H1 (cell line): ENCODE data around the gene NRXN3. TPM values are rescaled to one million over a fixed set of nuclear protein-coding genes. Genes with fewer than 3 reads are reported as not detected.

Experiments
- CTCF ChIA-PET: fragments of 300-600 bp; sonication (Branson Sonifier 250); formaldehyde crosslinking; loops from one replicate; lab custom pipeline; 2021; ENCODE audit not compliant: partially characterized antibody; lab: Charles Lee
- POLR2A ChIA-PET: fragments of 300-600 bp; sonication (Branson Sonifier 250); formaldehyde crosslinking; loops from one replicate; lab custom pipeline; 2021; ENCODE audit warnings: inconsistent platforms; ENCODE audit not compliant: partially characterized antibody; lab: Charles Lee
- DNase-seq, 2 experiments: peaks; one replicate each; pipeline versions ENCODE4 v3.0.0 to v3.0.0-alpha.2; 2010 to 2022; ENCODE audit warnings: low spot score in 2 of 2, low read depth in 1 of 2, mixed read lengths in 1 of 2
- FAIRE-seq: peaks from 2 replicates; lab custom pipeline; 2011; peaks lifted over from hg19 to GRCh38; lab: Jason Lieb, UNC
- H2AFZ ChIP-seq: 2 replicates; pipeline ENCODE4 v1.8.1; 2012; ENCODE audit warnings: low read length, inconsistent platforms
- H2AK5ac ChIP-seq: 2 replicates; pipeline ENCODE4 v1.6.1; 2013; ENCODE audit warnings: low read depth, low read length
- H2BK120ac ChIP-seq: replicated peaks from 2 replicates; pipeline ENCODE3; 2013; ENCODE audit warnings: low read depth, low read length, inconsistent platforms
- H2BK12ac ChIP-seq: 2 replicates; pipeline ENCODE4 v1.6.1; 2013; ENCODE audit warnings: low read depth, low read length
- H2BK15ac ChIP-seq: 2 replicates; pipeline ENCODE4 v1.6.1; 2013; ENCODE audit warnings: low read length
- H2BK20ac ChIP-seq: 2 replicates; pipeline ENCODE4 v1.6.1; 2013; ENCODE audit warnings: low read length
- H2BK5ac ChIP-seq: 2 replicates; pipeline ENCODE4 v1.6.1; 2013; ENCODE audit warnings: low read depth, low read length
- H3K14ac ChIP-seq: 2 replicates; pipeline ENCODE4 v1.6.1; 2013; ENCODE audit warnings: inconsistent platforms; ENCODE audit not compliant: insufficient read length
- H3K18ac ChIP-seq: 2 replicates; pipeline ENCODE4 v1.6.1; 2013; ENCODE audit warnings: low read length; ENCODE audit errors: extremely low read depth
- H3K23ac ChIP-seq: 2 replicates; pipeline ENCODE4 v1.6.1; 2013; ENCODE audit warnings: inconsistent platforms; ENCODE audit not compliant: insufficient read length
- H3K23me2 ChIP-seq: 2 replicates; pipeline ENCODE4 v1.6.1; 2013; ENCODE audit warnings: low read depth, low read length
- H3K27ac ChIP-seq: 2 replicates; pipeline ENCODE4 v1.6.1; 2011; ENCODE audit warnings: low read depth, low read length, inconsistent platforms
- H3K27me3 ChIP-seq, 4 experiments: replicated peaks in 1 of 4; 1 replicate in 1 of 4; 2 replicates in 3 of 4; pipeline versions ENCODE4 v1.6.1 to v1.8.1; 2011 to 2013; ENCODE audit warnings: low read length in 3 of 4, mild to moderate bottlenecking in 3 of 4, inconsistent platforms in 2 of 4, mixed read lengths in 2 of 4, moderate library complexity in 1 of 4; ENCODE audit not compliant: control insufficient read depth in 3 of 4, insufficient read depth in 3 of 4; ENCODE audit errors: extremely low read depth in 1 of 4
- H3K36me3 ChIP-seq, 4 experiments: 2 replicates each; pipeline versions ENCODE4 v1.6.1 to v1.8.1; 2011 to 2013; ENCODE audit warnings: mild to moderate bottlenecking in 4 of 4, low read length in 3 of 4, moderate library complexity in 2 of 4, control low read depth in 1 of 4, inconsistent platforms in 1 of 4; ENCODE audit not compliant: insufficient read depth in 4 of 4, control insufficient read depth in 2 of 4
- H3K4ac ChIP-seq: replicated peaks from 2 replicates; pipeline ENCODE3; 2013; ENCODE audit warnings: low read length, low read depth, mixed read lengths, inconsistent platforms; ENCODE audit not compliant: insufficient read length
- H3K4me1 ChIP-seq, 4 experiments: replicated peaks in 1 of 4; 1 replicate in 1 of 4; 2 replicates in 3 of 4; pipeline versions ENCODE4 v1.6.1 to v1.8.1; 2011 to 2013; ENCODE audit warnings: low read length in 3 of 4, inconsistent platforms in 2 of 4, mixed read lengths in 1 of 4; ENCODE audit not compliant: insufficient read depth in 4 of 4, control insufficient read depth in 3 of 4
- H3K4me2 ChIP-seq, 2 experiments: 2 replicates each; pipeline versions ENCODE4 v1.6.1 to v1.8.1; 2011 to 2013; ENCODE audit warnings: low read depth in 2 of 2, low read length in 2 of 2, control low read depth in 1 of 2, inconsistent platforms in 1 of 2, mild to moderate bottlenecking in 1 of 2; ENCODE audit not compliant: insufficient read depth in 1 of 2
- H3K4me3 ChIP-seq, 4 experiments: fragments of 200-600, 300-600 bp in 1 of 4; sonication (generic), shearing (Covaris generic), sonication (Bioruptor Twin) in 1 of 4; 2 replicates each; pipeline versions ENCODE4 v1.5.1 to v1.8.1; 2011 to 2016; ENCODE audit warnings: low read length in 4 of 4, low read depth in 3 of 4, control low read depth in 2 of 4, inconsistent platforms in 2 of 4, mild to moderate bottlenecking in 2 of 4, mixed read lengths in 1 of 4, moderate library complexity in 1 of 4; ENCODE audit not compliant: insufficient read depth in 2 of 4; ENCODE audit errors: extremely low read depth in 1 of 4
- H3K56ac ChIP-seq: replicated peaks from 2 replicates; pipeline ENCODE3; 2013; ENCODE audit warnings: low read depth, mild to moderate bottlenecking, mixed read lengths, low read length, inconsistent platforms; ENCODE audit not compliant: insufficient read length
- H3K79me1 ChIP-seq: 2 replicates; pipeline ENCODE4 v1.6.1; 2013; ENCODE audit warnings: low read depth, low read length, control low read depth
- H3K79me2 ChIP-seq, 2 experiments: 2 replicates each; pipeline versions ENCODE4 v1.6.1 to v1.8.1; 2012 to 2013; ENCODE audit warnings: low read length in 2 of 2, mild to moderate bottlenecking in 2 of 2, inconsistent platforms in 1 of 2; ENCODE audit not compliant: insufficient read depth in 2 of 2, control insufficient read depth in 1 of 2
- H3K9ac ChIP-seq, 4 experiments: replicated peaks in 1 of 4; 1 replicate in 1 of 4; 2 replicates in 3 of 4; pipeline versions ENCODE4 v1.6.1 to v1.8.1; 2011 to 2013; ENCODE audit warnings: low read depth in 3 of 4, low read length in 3 of 4, control low read depth in 2 of 4, mild to moderate bottlenecking in 2 of 4, moderate library complexity in 2 of 4, inconsistent platforms in 1 of 4; ENCODE audit errors: extremely low read depth in 1 of 4
- H3K9me3 ChIP-seq, 2 experiments: 2 replicates each; pipeline versions ENCODE4 v1.6.1 to v1.8.1; 2012 to 2013; ENCODE audit warnings: mild to moderate bottlenecking in 2 of 2, moderate library complexity in 2 of 2, control low read depth in 1 of 2, inconsistent platforms in 1 of 2, low read depth in 1 of 2, low read length in 1 of 2, mixed read lengths in 1 of 2; ENCODE audit not compliant: insufficient read depth in 2 of 2
- H4K20me1 ChIP-seq, 2 experiments: replicated peaks in 1 of 2; 2 replicates each; pipeline versions ENCODE3 to v1.8.1; 2011 to 2013; ENCODE audit warnings: inconsistent platforms in 2 of 2, low read length in 2 of 2, mild to moderate bottlenecking in 1 of 2; ENCODE audit not compliant: insufficient read depth in 2 of 2, control insufficient read depth in 1 of 2
- H4K5ac ChIP-seq: 2 replicates; pipeline ENCODE4 v1.6.1; 2013; ENCODE audit warnings: low read length, low read depth, mixed read lengths, inconsistent platforms; ENCODE audit not compliant: insufficient read length
- H4K8ac ChIP-seq: 2 replicates; pipeline ENCODE4 v1.8.0; 2013; ENCODE audit warnings: mild to moderate bottlenecking, moderate library complexity, low read length, inconsistent platforms; ENCODE audit not compliant: insufficient read depth; ENCODE audit errors: extremely low read depth
- H4K91ac ChIP-seq: replicated peaks from 2 replicates; pipeline ENCODE3; 2013; ENCODE audit warnings: low read length, mixed read lengths, inconsistent platforms; ENCODE audit not compliant: insufficient read length
- FOSL1 ChIP-seq: IDR thresholded peaks from 2 replicates; pipeline ENCODE4 v1.6.1; 2011; ENCODE audit warnings: mild to moderate bottlenecking, low read depth, low read length, moderate library complexity; ENCODE audit not compliant: insufficient read depth
- KDM4A ChIP-seq: IDR thresholded peaks from one replicate; pipeline ENCODE4 v1.7.1; 2012; ENCODE audit warnings: low read depth, mild to moderate bottlenecking, moderate library complexity, low read length, inconsistent platforms; ENCODE audit not compliant: severe bottlenecking
- KDM5A ChIP-seq: fragments of 200-600 bp; IDR thresholded peaks from 2 replicates; pipeline ENCODE4 v1.7.1; 2012; ENCODE audit warnings: mild to moderate bottlenecking, low read length, inconsistent platforms, mixed read lengths
- NANOG ChIP-seq: IDR thresholded peaks from 2 replicates; pipeline ENCODE4 v1.6.1; 2011; ENCODE audit warnings: low read length, low read depth, mild to moderate bottlenecking, inconsistent platforms; ENCODE audit not compliant: insufficient read depth, poor library complexity, severe bottlenecking
- SAP30 ChIP-seq: fragments of 300-600 bp; sonication (generic); IDR thresholded peaks from 2 replicates; pipeline ENCODE4 v1.7.1; 2012; ENCODE audit warnings: low read length, moderate library complexity, mild to moderate bottlenecking, inconsistent platforms; ENCODE audit not compliant: insufficient read depth, insufficient replicate concordance
- SIRT6 ChIP-seq: IDR thresholded peaks from one replicate; pipeline ENCODE4 v1.7.1; 2012; ENCODE audit warnings: low read length, inconsistent platforms
- SP1 ChIP-seq: IDR thresholded peaks from 2 replicates; pipeline ENCODE4 v1.6.1; 2011; ENCODE audit warnings: low read depth, low read length
- SP2 ChIP-seq: IDR thresholded peaks from 2 replicates; pipeline ENCODE4 v1.6.1; 2012; ENCODE audit warnings: mild to moderate bottlenecking, low read length, inconsistent platforms
- TAF7 ChIP-seq: optimal IDR thresholded peaks from 2 replicates; pipeline ENCODE3; 2011; ENCODE audit warnings: low read depth, mild to moderate bottlenecking, inconsistent platforms, low read length, moderate library complexity, borderline replicate concordance
- TCF12 ChIP-seq: IDR thresholded peaks from 2 replicates; pipeline ENCODE4 v1.6.1; 2011; ENCODE audit warnings: low read depth, mild to moderate bottlenecking, low read length
- whole genome bisulfite sequencing, 2 experiments: shearing (Covaris generic) in 1 of 2; methylation state at CpG; one replicate each; pipeline versions ENCODE4 v1.1.6 to v1.1.7; 2013 to 2015; ENCODE audit warnings: low lambda C conversion rate in 2 of 2, mixed read lengths in 2 of 2, inconsistent platforms in 1 of 2, low coverage in 1 of 2, missing lambda C conversion rate in 1 of 2; ENCODE audit not compliant: insufficient replicate concordance in 2 of 2, insufficient coverage in 1 of 2, insufficient read length in 1 of 2; ENCODE audit errors: extremely low coverage in 1 of 2, missing lambda C conversion rate in 1 of 2; 5-methylcytosine and 5-hydroxymethylcytosine counted together
- polyA plus RNA-seq, 7 experiments: library from polyadenylated mRNA; depleted of rRNA in 3 of 7; stranded (reverse) in 5 of 7; unstranded in 2 of 7; fragments of >200 nt in 5 of 7; fragments of 200-250 nt in 2 of 7; gene quantifications; 1 replicate in 5 of 7; 2 replicates in 1 of 7; 4 replicates in 1 of 7; pipeline versions ENCODE4 v1.2.1 to v1.2.3, GENCODE V29; 2011 to 2013; ENCODE audit warnings: missing spikeins in 2 of 7, mixed read lengths in 2 of 7
- total RNA-seq: library from RNA; stranded (reverse); fragmentation: NEBNext Ultra II Directional; extraction: Animal tissue kit (Norgen Biotek cat#: 25700); gene quantifications from 2 replicates; pipeline ENCODE4 v1.2.1, GENCODE V29; 2021
- TF ChIP-seq, protein P1 (sequence below): IDR thresholded peaks from 2 replicates; pipeline ENCODE4 v1.6.1; 2012; ENCODE audit warnings: low read length, inconsistent platforms

The NRXN3 gene
- total and polyA plus RNA-seq, 2 of the 8 experiments (the other 6 are each of a cell fraction or from before 2014, with no cell fraction given), result 2.6 to 4.1 TPM

DNA sequence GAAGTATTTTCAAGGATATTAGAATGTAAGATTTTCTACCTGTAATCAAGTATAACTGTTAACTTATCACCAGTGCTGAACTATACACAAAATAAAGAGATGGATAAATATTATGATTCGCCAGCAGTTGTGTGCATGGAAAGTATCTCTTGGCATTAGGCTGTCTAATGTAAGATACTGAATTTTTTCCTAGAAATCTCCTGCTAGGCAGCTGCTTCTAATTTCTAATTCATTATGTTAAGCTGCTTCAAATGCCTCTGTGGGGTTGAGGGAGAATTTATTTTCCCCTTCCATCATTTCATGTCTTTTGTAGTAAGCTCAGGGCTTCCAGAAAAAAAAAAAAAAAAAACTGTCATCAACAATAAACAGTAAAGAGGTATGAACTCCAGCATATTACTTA lies 1525.1 kb downstream of the NRXN3 start:
- Histone ChIP-seq H3K4me2 (no peak overlapping the region), H3K4ac (no peak overlapping the region), H2AK5ac (no peak overlapping the region), H3K27ac (no peak overlapping the region), H4K8ac (no peak overlapping the region), H2BK5ac (no peak overlapping the region), H3K56ac (no peak overlapping the region), H3K36me3 (no peaks in the 10 kb centered on the region), H2BK20ac (no peak overlapping the region), H4K91ac (no peak overlapping the region), H3K9ac (no peak overlapping the region), H2BK120ac (no peak overlapping the region), H4K5ac (no peak overlapping the region), H3K4me1 (peaks cover 0 to 5% (median 2%) of the 10 kb centered on the region in 4 experiments; a peak in 2 of 7 replicates), H3K79me1 (no peaks in the 10 kb centered on the region), H3K23ac (no peak overlapping the region), H4K20me1 (no peaks in the 10 kb centered on the region), H2AFZ (no peak overlapping the region), H3K79me2 (no peaks in the 10 kb centered on the region), H3K4me3 (no peak overlapping the region), H2BK12ac (no peak overlapping the region), H3K9me3 (no peaks in the 10 kb centered on the region), H3K14ac (no peak overlapping the region), H3K18ac (no peak overlapping the region), H3K27me3 (no peaks in the 10 kb centered on the region), H3K23me2 (no peaks in the 10 kb centered on the region), H2BK15ac (no peak overlapping the region)
- 85% methylated on average over 1 of the region's 1 CpG; no CpG with 5 or more reads in 1 of the 2 experiments for WGBS, 2 experiments
- FAIRE-seq, result no peak
- no peak for DNase-seq
- POLR2A ChIA-PET, result no interaction called here
- CTCF ChIA-PET, result interaction anchor here (0.6 kb wide), 1 partner anchor 216 kb away, joined by 4 read pairs; no protein-coding TSS in a partner anchor
- TF ChIP-seq SIRT6 (no peak), TAF7 (no peak), KDM4A (no peak), KDM5A (no peak), SP2 (no peak), NANOG (no peak), SP1 (no peak), SAP30 (no peak), FOSL1 (no peak), TCF12 (no peak)
- TF ChIP-seq, protein P1, sequence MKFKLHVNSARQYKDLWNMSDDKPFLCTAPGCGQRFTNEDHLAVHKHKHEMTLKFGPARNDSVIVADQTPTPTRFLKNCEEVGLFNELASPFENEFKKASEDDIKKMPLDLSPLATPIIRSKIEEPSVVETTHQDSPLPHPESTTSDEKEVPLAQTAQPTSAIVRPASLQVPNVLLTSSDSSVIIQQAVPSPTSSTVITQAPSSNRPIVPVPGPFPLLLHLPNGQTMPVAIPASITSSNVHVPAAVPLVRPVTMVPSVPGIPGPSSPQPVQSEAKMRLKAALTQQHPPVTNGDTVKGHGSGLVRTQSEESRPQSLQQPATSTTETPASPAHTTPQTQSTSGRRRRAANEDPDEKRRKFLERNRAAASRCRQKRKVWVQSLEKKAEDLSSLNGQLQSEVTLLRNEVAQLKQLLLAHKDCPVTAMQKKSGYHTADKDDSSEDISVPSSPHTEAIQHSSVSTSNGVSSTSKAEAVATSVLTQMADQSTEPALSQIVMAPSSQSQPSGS, result no peak
